ENCODE measurements around the gene PDCD1.

DNA sequence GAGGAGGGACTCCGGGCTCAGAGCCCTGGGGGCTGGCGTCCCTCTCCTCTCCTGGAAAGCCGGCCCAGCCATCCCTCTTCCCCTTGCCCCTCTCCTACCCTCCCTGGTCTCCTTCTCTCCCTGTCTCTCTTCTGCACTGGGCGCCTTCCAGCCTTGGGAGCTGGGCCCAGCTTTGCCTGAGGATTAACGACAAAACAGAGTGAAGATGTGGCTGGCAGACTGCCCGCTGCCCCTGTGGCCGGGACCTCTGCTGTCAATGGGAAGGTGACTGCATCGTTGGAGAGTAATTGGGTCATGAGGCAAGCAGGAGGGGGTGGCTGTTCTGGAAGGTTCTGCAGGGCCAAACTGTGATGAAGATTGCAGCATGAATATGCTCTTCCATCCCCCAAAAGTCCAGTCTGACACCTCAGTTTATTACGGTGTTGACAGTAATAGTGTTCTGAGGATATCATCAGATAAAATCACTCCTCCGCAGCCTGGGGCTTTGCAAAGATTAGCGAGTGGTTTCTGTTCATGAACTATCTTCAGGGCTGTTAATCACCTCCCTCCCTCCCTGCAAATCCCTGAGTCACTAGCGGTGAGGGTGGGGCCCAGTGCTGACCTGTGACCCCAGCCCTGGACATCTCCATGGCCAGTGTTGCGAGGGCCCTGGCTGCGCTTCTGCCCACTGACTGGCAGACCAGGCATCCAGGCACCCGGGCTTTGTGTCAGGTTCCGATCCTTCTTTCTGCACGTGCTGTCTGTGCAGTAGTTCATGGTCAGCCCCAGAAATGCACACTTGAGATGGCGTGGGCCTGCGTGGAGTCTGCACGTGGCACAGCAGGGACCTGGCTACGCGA is 33.8 kb upstream of the PDCD1 start:
- TF ChIP-seq, protein P1, sequence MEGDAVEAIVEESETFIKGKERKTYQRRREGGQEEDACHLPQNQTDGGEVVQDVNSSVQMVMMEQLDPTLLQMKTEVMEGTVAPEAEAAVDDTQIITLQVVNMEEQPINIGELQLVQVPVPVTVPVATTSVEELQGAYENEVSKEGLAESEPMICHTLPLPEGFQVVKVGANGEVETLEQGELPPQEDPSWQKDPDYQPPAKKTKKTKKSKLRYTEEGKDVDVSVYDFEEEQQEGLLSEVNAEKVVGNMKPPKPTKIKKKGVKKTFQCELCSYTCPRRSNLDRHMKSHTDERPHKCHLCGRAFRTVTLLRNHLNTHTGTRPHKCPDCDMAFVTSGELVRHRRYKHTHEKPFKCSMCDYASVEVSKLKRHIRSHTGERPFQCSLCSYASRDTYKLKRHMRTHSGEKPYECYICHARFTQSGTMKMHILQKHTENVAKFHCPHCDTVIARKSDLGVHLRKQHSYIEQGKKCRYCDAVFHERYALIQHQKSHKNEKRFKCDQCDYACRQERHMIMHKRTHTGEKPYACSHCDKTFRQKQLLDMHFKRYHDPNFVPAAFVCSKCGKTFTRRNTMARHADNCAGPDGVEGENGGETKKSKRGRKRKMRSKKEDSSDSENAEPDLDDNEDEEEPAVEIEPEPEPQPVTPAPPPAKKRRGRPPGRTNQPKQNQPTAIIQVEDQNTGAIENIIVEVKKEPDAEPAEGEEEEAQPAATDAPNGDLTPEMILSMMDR (IDR thresholded peaks at IDR 0.05; ENCODE audit: borderline replicate concordance, extremely low read depth, low read length, poor library complexity, severe bottlenecking) = no peak
- TF ChIP-seq EZH2 (IDR thresholded peaks at IDR 0.05; ENCODE audit: borderline replicate concordance, low read depth, low read length, severe bottlenecking) = no peak
